ENCODE results near the gene ADISSP.

GRCh38 chr20:3721912-3722311 is 45.6 kb downstream of the ADISSP start:
- TF ChIP-seq CTCF (IDR thresholded peaks at IDR 0.05 in 2 of 3, conservative IDR thresholded peaks at IDR 0.05 in 1 of 3; ENCODE audit: borderline replicate concordance in 1 of 3, insufficient read depth in 1 of 3, low read depth in 2 of 3, low read length in 2 of 3) (no peak), EZH2 (IDR thresholded peaks at IDR 0.05) (no peak), EGR1 (IDR thresholded peaks at IDR 0.05; ENCODE audit: low read depth) (no peak), SIN3A (IDR thresholded peaks at IDR 0.05; ENCODE audit: low read depth) (no peak), POLR2AphosphoS5 (IDR thresholded peaks at IDR 0.05; ENCODE audit: low read depth, low read length) (no peak), SP1 (IDR thresholded peaks at IDR 0.05; ENCODE audit: low read depth) (no peak), POLR2A (IDR thresholded peaks at IDR 0.05; ENCODE audit: borderline replicate concordance, extremely low read depth, insufficient read depth, insufficient read length) (no peak), EZH2phosphoT487 (IDR thresholded peaks at IDR 0.05; ENCODE audit: borderline replicate concordance) (no peak), ELF1 (IDR thresholded peaks at IDR 0.05; ENCODE audit: borderline replicate concordance, low read depth) (no peak), ZNF274 (IDR thresholded peaks at IDR 0.05; ENCODE audit: low read depth, low read length) (no peak), ATF3 (IDR thresholded peaks at IDR 0.05) (no peak), MAX (IDR thresholded peaks at IDR 0.05) (no peak)

Data from HCT116 (cell line).